ENCODE results near the gene CIDEB.

CIDEB gene

DNA sequence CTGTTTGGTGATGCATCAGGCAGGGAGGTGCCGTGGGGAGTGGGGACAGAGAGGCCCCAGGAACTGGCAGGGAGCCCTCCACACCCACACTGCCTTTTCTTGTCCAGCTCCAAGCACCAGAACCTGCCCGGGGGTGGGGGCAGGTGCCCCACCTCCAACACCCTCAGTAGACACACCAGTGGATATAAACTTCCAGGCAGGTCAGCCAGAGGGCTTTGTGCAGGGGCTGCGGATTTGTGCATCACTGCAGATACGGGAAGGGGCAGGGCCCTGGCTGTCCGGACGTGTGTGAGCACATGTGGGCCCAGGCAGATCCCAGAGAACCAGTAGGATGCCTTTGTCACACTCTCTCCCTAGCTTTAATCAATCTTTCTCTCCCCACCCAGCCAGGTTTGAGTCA lies 43.5 kb downstream of the CIDEB start:
- Mint-ChIP-seq H3K4me1 (ENCODE audit: low read depth) (no peaks in the 10 kb centered on the region), H3K36me3 (ENCODE audit: low read depth) (peaks cover 19% of the 10 kb centered on the region), H3K27ac (no peak overlapping the region), H3K9me3 (no peaks in the 10 kb centered on the region), H3K4me3 (no peak overlapping the region), H3K27me3 (no peaks in the 10 kb centered on the region)

DNA sequence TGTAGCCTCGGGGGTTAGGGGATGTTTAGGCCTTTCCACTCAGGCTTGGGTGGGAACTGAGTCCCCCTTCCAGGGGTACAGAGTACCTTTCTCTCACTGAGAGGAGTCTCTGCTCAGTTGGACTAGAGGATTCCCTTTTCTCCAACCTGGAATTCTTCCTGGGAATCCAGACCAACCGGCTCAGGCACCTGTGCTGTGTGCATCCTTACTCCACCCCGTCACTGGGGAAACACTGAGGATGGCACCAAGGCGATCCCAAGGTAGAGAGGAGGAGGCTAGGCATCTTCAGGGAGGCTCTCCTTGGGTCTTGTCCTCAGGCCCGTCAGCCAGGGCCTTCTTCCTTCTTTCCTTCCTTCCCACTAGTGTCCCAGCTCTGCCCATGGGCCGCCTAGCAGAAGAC lies 43.9 kb downstream of the CIDEB start:
- H3K9me3 Mint-ChIP-seq = no peaks in the 10 kb centered on the region
- H3K4me1 Mint-ChIP-seq (ENCODE audit: low read depth) = no peaks in the 10 kb centered on the region
- H3K27ac Mint-ChIP-seq = no peak overlapping the region
- no peaks in the 10 kb centered on the region for H3K27me3 Mint-ChIP-seq
- H3K36me3 Mint-ChIP-seq (ENCODE audit: low read depth) = peaks cover 19% of the 10 kb centered on the region
- H3K4me3 Mint-ChIP-seq = no peak overlapping the region

DNA sequence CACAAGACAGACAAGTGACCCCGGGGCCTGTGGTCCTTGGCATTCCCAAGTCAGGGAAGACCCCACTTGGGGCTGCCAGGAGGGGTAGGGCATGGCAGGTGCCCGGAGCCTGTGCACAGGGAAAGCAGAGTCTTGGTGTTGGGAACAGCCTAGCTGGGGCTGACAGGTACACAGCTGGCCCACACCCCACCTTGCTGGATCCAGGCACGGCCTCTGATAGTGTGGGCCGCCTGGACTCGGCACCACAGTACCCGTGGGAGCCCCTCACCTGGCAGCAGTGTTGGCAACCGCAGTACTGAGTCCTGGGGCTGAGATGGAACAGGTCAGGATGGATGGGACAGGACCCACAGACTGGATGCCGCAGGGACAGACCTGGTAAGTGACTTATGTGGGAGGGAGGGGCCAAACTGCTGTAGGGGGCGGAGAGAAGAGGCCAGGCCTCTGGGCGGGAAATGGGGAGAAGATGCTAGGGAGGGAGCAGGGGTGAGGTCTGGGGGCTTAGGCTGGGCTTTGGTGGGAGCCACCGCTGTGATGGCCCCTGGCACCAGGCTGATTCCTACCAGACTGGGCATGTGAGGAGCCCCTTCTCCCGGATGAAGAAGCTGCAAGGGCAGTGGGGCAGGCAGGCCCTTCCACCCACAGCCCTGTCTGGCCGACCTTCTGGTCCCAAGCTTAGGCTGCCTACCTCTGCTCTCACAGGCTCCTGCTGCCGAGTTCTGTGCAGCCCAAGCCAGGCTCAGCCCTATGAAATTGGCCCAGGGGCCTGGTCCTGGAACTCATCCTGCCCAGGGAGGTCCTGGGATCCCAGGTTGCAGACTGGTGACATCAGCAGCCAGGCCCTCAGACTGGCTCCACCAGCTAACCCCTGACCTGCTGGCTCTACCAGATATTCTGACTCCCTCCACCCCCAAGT lies 44.7 kb downstream of the CIDEB start, which contains the start of gene TGM1:
Gene TGM1, minus strand, starts transcription at position 357 of the 913 bp plus-strand sequence. CDS start 825 bp downstream, outside the sequence.
- no peaks in the 10 kb centered on the region for H3K27me3 Mint-ChIP-seq
- no peak within 1 kb of the TSS for H3K27ac Mint-ChIP-seq
- no peak within 1 kb of the TSS for H3K4me3 Mint-ChIP-seq
- H3K36me3 Mint-ChIP-seq (ENCODE audit: low read depth) = peaks cover 19% of the 10 kb centered on the region
- H3K4me1 Mint-ChIP-seq (ENCODE audit: low read depth) = no peaks in the 10 kb centered on the region
- no peaks in the 10 kb centered on the region for H3K9me3 Mint-ChIP-seq

GRCh38 chr14:24261969-24262327 lies 45.8 kb downstream of the CIDEB start:
- Mint-ChIP-seq H3K36me3 (ENCODE audit: low read depth) (peaks cover 13% of the 10 kb centered on the region), H3K27me3 (no peaks in the 10 kb centered on the region), H3K27ac (no peak overlapping the region), H3K4me1 (ENCODE audit: low read depth) (no peaks in the 10 kb centered on the region), H3K4me3 (no peak overlapping the region), H3K9me3 (no peaks in the 10 kb centered on the region)

DNA sequence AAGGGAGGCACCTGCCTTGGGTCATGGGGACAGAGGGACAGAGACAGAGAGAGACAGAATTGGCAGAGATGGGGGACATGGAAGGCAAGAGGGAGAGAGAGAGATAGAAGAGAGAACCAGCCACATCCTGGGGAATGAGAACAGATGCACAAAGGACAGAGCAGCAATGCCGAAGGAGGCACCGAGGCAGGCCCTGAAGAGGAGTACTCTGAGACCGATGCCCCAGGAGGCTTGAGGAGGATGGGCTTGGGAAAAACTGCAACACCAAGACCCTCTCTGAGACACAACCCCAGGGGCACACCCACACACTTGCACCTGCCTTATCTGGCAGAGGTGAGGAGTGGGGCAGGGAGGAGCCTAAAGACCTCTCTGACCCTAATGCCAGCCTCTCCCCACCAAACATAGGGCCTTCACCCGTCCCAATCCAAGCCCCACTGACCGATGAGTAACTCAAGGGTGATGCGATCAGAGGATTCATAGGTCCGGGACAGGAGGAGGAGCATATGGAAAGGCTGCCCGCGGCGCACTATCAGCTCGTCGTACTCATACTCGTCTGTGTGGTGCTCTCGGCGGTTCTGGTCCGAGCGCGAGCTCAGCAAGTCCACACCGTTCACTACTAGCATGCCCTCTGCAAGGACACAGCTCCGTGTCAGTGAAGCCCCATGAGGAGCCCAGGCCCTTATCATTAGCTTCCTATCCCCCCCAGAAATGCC lies 46.4 kb downstream of the CIDEB start:
- no peak overlapping the region for H3K4me3 Mint-ChIP-seq
- H3K36me3 Mint-ChIP-seq (ENCODE audit: low read depth) = peaks cover 8% of the 10 kb centered on the region
- no peaks in the 10 kb centered on the region for H3K4me1 Mint-ChIP-seq (ENCODE audit: low read depth)
- H3K9me3 Mint-ChIP-seq = no peaks in the 10 kb centered on the region
- H3K27me3 Mint-ChIP-seq = no peaks in the 10 kb centered on the region
- H3K27ac Mint-ChIP-seq = no peak overlapping the region

DNA sequence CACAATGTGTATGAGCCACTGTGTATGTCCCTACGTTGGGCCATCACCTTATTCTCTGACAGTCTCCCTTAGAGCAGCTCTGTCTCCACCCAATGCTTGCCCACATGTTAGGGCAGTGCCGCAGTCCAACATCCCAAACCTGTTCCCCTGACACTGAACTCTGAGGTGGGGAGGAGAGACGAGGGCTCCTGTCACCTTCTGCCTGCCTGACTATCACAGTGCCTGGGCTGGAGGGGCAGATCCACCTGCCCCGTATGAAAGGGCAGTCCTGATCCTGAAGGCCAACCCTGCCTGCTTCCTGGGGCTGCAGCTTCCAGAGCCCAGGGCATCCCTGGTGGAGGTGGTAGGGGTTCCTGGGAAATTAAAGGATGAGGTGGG lies 47.0 kb downstream of the CIDEB start:
- Mint-ChIP-seq H3K27me3 (no peaks in the 10 kb centered on the region), H3K4me3 (no peak overlapping the region), H3K27ac (no peak overlapping the region), H3K36me3 (ENCODE audit: low read depth) (peaks cover 4% of the 10 kb centered on the region), H3K9me3 (no peaks in the 10 kb centered on the region), H3K4me1 (ENCODE audit: low read depth) (no peaks in the 10 kb centered on the region)

- H3K27ac Mint-ChIP-seq = no peak overlapping the region
- no peaks in the 10 kb centered on the region for H3K9me3 Mint-ChIP-seq
- H3K4me1 Mint-ChIP-seq (ENCODE audit: low read depth) = no peaks in the 10 kb centered on the region
- H3K27me3 Mint-ChIP-seq = no peaks in the 10 kb centered on the region
- H3K36me3 Mint-ChIP-seq (ENCODE audit: low read depth) = peaks cover 6% of the 10 kb centered on the region
- no peak overlapping the region for H3K4me3 Mint-ChIP-seq
These were observed 47.6 kb downstream of the CIDEB start for GRCh38 chr14:24260026-24260779.

- no peaks in the 10 kb centered on the region for H3K27me3 Mint-ChIP-seq
- H3K27ac Mint-ChIP-seq = no peak overlapping the region
- no peaks in the 10 kb centered on the region for H3K4me1 Mint-ChIP-seq (ENCODE audit: low read depth)
- peaks cover 10% of the 10 kb centered on the region for H3K36me3 Mint-ChIP-seq (ENCODE audit: low read depth)
- H3K9me3 Mint-ChIP-seq = no peaks in the 10 kb centered on the region
- H3K4me3 Mint-ChIP-seq = no peak overlapping the region
These were observed 48.3 kb downstream of the CIDEB start for GRCh38 chr14:24259282-24260025.

DNA sequence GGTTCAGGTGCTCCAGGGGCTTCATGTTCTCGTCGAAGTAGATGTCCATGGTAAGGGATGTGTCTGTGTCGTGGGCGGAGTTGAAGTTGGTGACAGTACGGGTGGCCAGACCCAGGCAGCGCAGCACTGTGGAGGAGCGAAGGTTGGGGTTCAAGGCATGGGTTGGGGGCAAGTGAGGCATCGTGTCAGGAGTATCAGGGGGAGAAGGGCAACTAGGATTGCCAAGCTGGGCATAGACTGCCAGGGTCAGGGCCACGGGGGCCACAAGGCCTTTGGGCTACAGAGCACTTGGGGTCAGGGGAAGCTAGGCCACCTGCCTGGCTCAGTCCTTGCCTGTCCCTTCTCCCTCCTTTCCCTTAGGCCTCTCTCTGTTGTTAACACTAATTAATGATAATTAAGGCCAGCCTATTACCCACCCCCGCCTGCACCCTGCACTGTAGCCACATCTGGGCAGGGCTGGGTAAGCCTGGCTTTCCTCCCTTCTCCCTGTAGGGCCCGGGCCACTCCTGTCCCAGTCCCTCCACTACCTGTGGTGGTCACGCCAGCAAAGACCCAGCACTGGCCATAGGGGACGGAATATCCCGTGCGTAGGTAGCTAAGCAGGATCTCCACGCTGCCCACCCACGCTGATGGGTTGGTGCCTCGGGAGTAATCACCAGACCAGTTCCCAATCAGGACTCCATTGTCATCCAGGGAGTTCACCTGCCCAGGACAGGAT lies 49.1 kb downstream of the CIDEB start:
- no peaks in the 10 kb centered on the region for H3K27me3 Mint-ChIP-seq
- H3K9me3 Mint-ChIP-seq = no peaks in the 10 kb centered on the region
- no peak overlapping the region for H3K4me3 Mint-ChIP-seq
- no peak overlapping the region for H3K27ac Mint-ChIP-seq
- peaks cover 16% of the 10 kb centered on the region for H3K36me3 Mint-ChIP-seq (ENCODE audit: low read depth)
- no peaks in the 10 kb centered on the region for H3K4me1 Mint-ChIP-seq (ENCODE audit: low read depth)

DNA sequence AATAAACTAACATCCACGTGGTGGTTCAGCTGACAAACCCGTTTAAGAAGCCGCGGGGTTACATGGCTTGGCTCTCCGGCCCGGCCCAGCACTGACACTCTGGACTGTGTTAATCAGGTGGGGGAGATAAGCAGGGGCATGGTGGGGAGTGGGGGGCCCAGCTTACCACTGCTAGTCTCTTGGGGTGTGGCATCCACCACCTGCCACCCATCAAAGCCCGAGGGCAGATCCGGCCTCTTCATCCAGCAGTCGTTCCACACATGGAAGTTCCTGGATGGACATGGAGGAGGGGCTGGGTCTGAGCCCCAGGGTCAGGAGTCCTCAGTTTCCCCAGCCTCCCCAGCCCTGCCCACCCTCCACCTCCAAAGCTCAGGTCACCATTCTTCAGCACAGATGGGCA lies 49.7 kb downstream of the CIDEB start:
- Mint-ChIP-seq H3K9me3 (no peaks in the 10 kb centered on the region), H3K27me3 (no peaks in the 10 kb centered on the region), H3K27ac (no peak overlapping the region), H3K36me3 (ENCODE audit: low read depth) (peaks cover 17% of the 10 kb centered on the region), H3K4me1 (ENCODE audit: low read depth) (no peaks in the 10 kb centered on the region), H3K4me3 (no peak overlapping the region)

DNA sequence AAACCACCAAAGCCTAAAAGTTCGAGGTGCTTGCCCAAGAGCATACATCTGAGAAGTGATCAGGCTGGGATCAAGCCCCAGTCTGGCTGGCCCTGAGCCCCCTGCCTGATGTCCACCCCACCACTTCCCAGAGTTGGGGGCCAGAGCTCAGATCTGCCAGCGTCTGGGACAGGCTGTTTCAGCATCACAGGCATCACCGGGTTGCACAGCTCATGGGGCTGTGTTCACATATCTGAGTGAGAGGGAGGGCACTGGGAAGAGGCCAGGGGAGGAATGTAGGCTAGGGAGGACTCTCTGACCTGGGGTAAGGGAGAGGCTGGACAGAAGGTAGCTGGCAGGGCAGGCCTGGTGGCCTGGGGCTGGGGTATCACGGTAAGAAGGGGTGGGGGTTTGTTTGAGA lies 50.8 kb downstream of the CIDEB start:
- Mint-ChIP-seq H3K36me3 (ENCODE audit: low read depth) (peaks cover 17% of the 10 kb centered on the region), H3K27me3 (no peaks in the 10 kb centered on the region), H3K27ac (no peak overlapping the region), H3K4me1 (ENCODE audit: low read depth) (no peaks in the 10 kb centered on the region), H3K9me3 (no peaks in the 10 kb centered on the region), H3K4me3 (no peak overlapping the region)

- no peak overlapping the region for H3K4me3 Mint-ChIP-seq
- no peaks in the 10 kb centered on the region for H3K9me3 Mint-ChIP-seq
- H3K27ac Mint-ChIP-seq = no peak overlapping the region
- peaks cover 16% of the 10 kb centered on the region for H3K36me3 Mint-ChIP-seq (ENCODE audit: low read depth)
- H3K4me1 Mint-ChIP-seq (ENCODE audit: low read depth) = no peaks in the 10 kb centered on the region
- H3K27me3 Mint-ChIP-seq = no peaks in the 10 kb centered on the region
These were observed 51.7 kb downstream of the CIDEB start for GRCh38 chr14:24255931-24256711.

GRCh38 chr14:24255438-24255837 lies 52.3 kb downstream of the CIDEB start:
- H3K9me3 Mint-ChIP-seq = no peaks in the 10 kb centered on the region
- H3K27ac Mint-ChIP-seq = no peak overlapping the region
- H3K27me3 Mint-ChIP-seq = no peaks in the 10 kb centered on the region
- no peak overlapping the region for H3K4me3 Mint-ChIP-seq
- H3K36me3 Mint-ChIP-seq (ENCODE audit: low read depth) = peaks cover 13% of the 10 kb centered on the region
- H3K4me1 Mint-ChIP-seq (ENCODE audit: low read depth) = peaks cover 5% of the 10 kb centered on the region

Measured in stimulated activated naive CD8-positive, alpha-beta T cell treated with anti-CD3 and anti-CD28 coated beads, Interleukin-15, Interleukin-2, amounts not matched to agents 100 ng/mL and 50 ng/mL, for 24 hours (primary cell).